HepG2 (cell line): Measurements from ENCODE around the gene ARHGAP33. TPM values are rescaled to one million over a fixed set of nuclear protein-coding genes. Genes with fewer than 3 reads are reported as not detected.

Experiments
- ARID3A ChIP-seq: IDR thresholded peaks from 2 replicates; pipeline ENCODE4 v1.6.1; 2012; ENCODE audit warnings: low read depth, low read length, improper control_type of control experiment
- ETS1 ChIP-seq: sonication (generic); formaldehyde crosslinking; IDR thresholded peaks from 2 replicates; pipeline ENCODE4 v1.4.0; 2020; ENCODE audit warnings: missing genetic modification reagents
- GATAD2A ChIP-seq: IDR thresholded peaks from 2 replicates; pipeline ENCODE4 v1.6.1; 2016
- TERF1 ChIP-seq: sonication (generic); formaldehyde crosslinking; IDR thresholded peaks from 2 replicates; pipeline ENCODE4 v1.8.0; 2022; ENCODE audit warnings: mild to moderate bottlenecking, missing genetic modification reagents, moderate library complexity
- ZBTB1 ChIP-seq: sonication (generic); formaldehyde crosslinking; IDR thresholded peaks from 2 replicates; pipeline ENCODE4 v1.4.0; 2020; ENCODE audit warnings: missing genetic modification reagents, borderline replicate concordance
- ZBTB21 ChIP-seq: sonication (generic); formaldehyde crosslinking; IDR thresholded peaks from 2 replicates; pipeline ENCODE4 v1.4.0; 2020; ENCODE audit warnings: missing genetic modification reagents
- ZNF142 ChIP-seq: sonication (generic); formaldehyde crosslinking; IDR thresholded peaks from 2 replicates; pipeline ENCODE4 v1.4.0; 2020; ENCODE audit warnings: missing genetic modification reagents
- ZNF251 ChIP-seq: sonication (generic); formaldehyde crosslinking; IDR thresholded peaks from 2 replicates; pipeline ENCODE4 v1.9.0; 2021; ENCODE audit warnings: mild to moderate bottlenecking, missing genetic modification reagents
- ZNF253 ChIP-seq: sonication (generic); formaldehyde crosslinking; IDR thresholded peaks from 2 replicates; pipeline ENCODE4 v1.8.0; 2022; ENCODE audit warnings: mild to moderate bottlenecking, missing genetic modification reagents, borderline replicate concordance
- ZNF550 ChIP-seq: sonication (generic); formaldehyde crosslinking; IDR thresholded peaks from 2 replicates; pipeline ENCODE4 v1.4.0; 2020; ENCODE audit warnings: mild to moderate bottlenecking, missing genetic modification reagents, borderline replicate concordance
- ZNF652 ChIP-seq: IDR thresholded peaks from 2 replicates; pipeline ENCODE4 v1.6.1; 2016; ENCODE audit warnings: low read depth, borderline replicate concordance
- ZNF781 ChIP-seq: sonication (generic); formaldehyde crosslinking; IDR thresholded peaks from 2 replicates; pipeline ENCODE4 v1.5.1; 2020; ENCODE audit warnings: borderline replicate concordance, mild to moderate bottlenecking, missing genetic modification reagents; ENCODE audit errors: not compliant biosample characterization
- ZNF782 ChIP-seq: sonication (generic); formaldehyde crosslinking; IDR thresholded peaks from 2 replicates; pipeline ENCODE4 v1.4.0; 2020; ENCODE audit warnings: missing genetic modification reagents, mild to moderate bottlenecking, borderline replicate concordance
- ZNF784 ChIP-seq: sonication (generic); formaldehyde crosslinking; IDR thresholded peaks from 2 replicates; pipeline ENCODE4 v1.5.1; 2020; ENCODE audit warnings: missing genetic modification reagents, mild to moderate bottlenecking, borderline replicate concordance
- ZNF883 ChIP-seq: sonication (generic); formaldehyde crosslinking; IDR thresholded peaks from 2 replicates; pipeline ENCODE4 v1.5.1; 2020; ENCODE audit warnings: mild to moderate bottlenecking, missing genetic modification reagents; ENCODE audit errors: not compliant biosample characterization
- ZSCAN9 ChIP-seq: IDR thresholded peaks from 2 replicates; pipeline ENCODE4 v1.6.1; 2016; ENCODE audit warnings: borderline replicate concordance
- polyA plus RNA-seq, 8 experiments: library from polyadenylated mRNA; depleted of rRNA in 3 of 8; stranded (reverse) in 7 of 8; unstranded in 1 of 8; fragments of >200 nt; fragmentation: Illumina TruSeq in 4 of 8; extraction: Trizol in 4 of 8; gene quantifications; 2 replicates each; pipeline versions ENCODE4 v1.2.1 to v1.2.3, GENCODE V29; 2011 to 2016; ENCODE audit warnings: low read depth in 4 of 8, missing spikeins in 1 of 8, mixed read lengths in 1 of 8; ENCODE audit not compliant: insufficient read depth in 1 of 8
- total RNA-seq, 5 experiments: library from RNA; depleted of rRNA; stranded (reverse); fragments of >200 nt; fragmentation: Illumina TruSeq; extraction: Trizol; gene quantifications; 2 replicates each; pipeline ENCODE4 v1.2.3, GENCODE V29; 2016; ENCODE audit warnings: low read depth in 1 of 5

The ARHGAP33 gene
- total and polyA plus RNA-seq, 2 of the 13 experiments (the other 11 are each of a cell fraction or from before 2014, with no cell fraction given): 1.3 to 2.7 TPM

- TF ChIP-seq ZNF251 (CRISPR knock-in tag) (peak; percentile 92; the same call in 1 of the 2 replicates), GATAD2A (CRISPR knock-in tag) (peak; percentile 62), ZNF782 (CRISPR knock-in tag) (0 out of 2 replicates have a peak, but pooled peaks have one; percentile 67), ZNF652 (CRISPR knock-in tag) (peak; percentile 69), ZNF253 (CRISPR knock-in tag) (peak; percentile 83; the same call in 1 of the 2 replicates), ARID3A (no peak), ZNF550 (CRISPR knock-in tag) (no peak), ZNF883 (peak; percentile 96), ZNF784 (CRISPR knock-in tag) (peak; percentile 43; the same call in 1 of the 2 replicates), ZNF781 (CRISPR knock-in tag) (peak; percentile 97), ETS1 (CRISPR knock-in tag) (peak; percentile 94), ZBTB1 (peak; percentile 94; the same call in 1 of the 2 replicates), TERF1 (CRISPR knock-in tag) (no peak), ZNF142 (0 out of 2 replicates have a peak, but pooled peaks have one; percentile 64), ZSCAN9 (CRISPR knock-in tag) (peak; percentile 99), ZBTB21 (CRISPR knock-in tag) (peak; percentile 71; the same call in 1 of the 2 replicates)
These were observed 53.4 kb downstream of the ARHGAP33 start (continued) for GRCh38 chr19:35828692-35829301.
